ENCODE data around the gene NR5A2.

NR5A2 gene

GRCh38 chr1:200130552-200130951 is 103.0 kb downstream of the NR5A2 start:
- Histone ChIP-seq H3K9me3 (ENCODE audit: insufficient read depth, low read depth, low read length) (no peaks in the 10 kb centered on the region), H3K27me3 (ENCODE audit: insufficient read depth, low read length) (no peaks in the 10 kb centered on the region), H3K27ac (ENCODE audit: low read length) (no peak overlapping the region), H3K4me1 (ENCODE audit: insufficient read depth, low read length) (peaks cover 23% of the 10 kb centered on the region), H3K4me3 (ENCODE audit: low read length) (no peak overlapping the region), H3K9ac (ENCODE audit: low read depth, low read length) (no peak overlapping the region), H3K36me3 (ENCODE audit: insufficient read depth, low read depth, low read length) (no peaks in the 10 kb centered on the region)

GRCh38 chr1:200131551-200132125 is 104.1 kb downstream of the NR5A2 start:
- Histone ChIP-seq H3K9ac (ENCODE audit: low read depth, low read length) (no peak overlapping the region), H3K9me3 (ENCODE audit: insufficient read depth, low read depth, low read length) (no peaks in the 10 kb centered on the region), H3K4me3 (ENCODE audit: low read length) (no peak overlapping the region), H3K4me1 (ENCODE audit: insufficient read depth, low read length) (peaks cover 23% of the 10 kb centered on the region), H3K27ac (ENCODE audit: low read length) (no peak overlapping the region), H3K27me3 (ENCODE audit: insufficient read depth, low read length) (no peaks in the 10 kb centered on the region), H3K36me3 (ENCODE audit: insufficient read depth, low read depth, low read length) (no peaks in the 10 kb centered on the region)

GRCh38 chr1:200133123-200133522 is 105.6 kb downstream of the NR5A2 start:
- Histone ChIP-seq H3K36me3 (ENCODE audit: insufficient read depth, low read depth, low read length) (no peaks in the 10 kb centered on the region), H3K9me3 (ENCODE audit: insufficient read depth, low read depth, low read length) (no peaks in the 10 kb centered on the region), H3K4me3 (ENCODE audit: low read length) (no peak overlapping the region), H3K4me1 (ENCODE audit: insufficient read depth, low read length) (peaks cover 23% of the 10 kb centered on the region), H3K27me3 (ENCODE audit: insufficient read depth, low read length) (no peaks in the 10 kb centered on the region), H3K27ac (ENCODE audit: low read length) (no peak overlapping the region), H3K9ac (ENCODE audit: low read depth, low read length) (no peak overlapping the region)

GRCh38 chr1:200134116-200134515 is 106.6 kb downstream of the NR5A2 start:
- Histone ChIP-seq H3K9me3 (ENCODE audit: insufficient read depth, low read depth, low read length) (no peaks in the 10 kb centered on the region), H3K36me3 (ENCODE audit: insufficient read depth, low read depth, low read length) (no peaks in the 10 kb centered on the region), H3K27ac (ENCODE audit: low read length) (no peak overlapping the region), H3K4me1 (ENCODE audit: insufficient read depth, low read length) (peaks cover 17% of the 10 kb centered on the region), H3K4me3 (ENCODE audit: low read length) (no peak overlapping the region), H3K27me3 (ENCODE audit: insufficient read depth, low read length) (no peaks in the 10 kb centered on the region), H3K9ac (ENCODE audit: low read depth, low read length) (no peak overlapping the region)

- no peaks in the 10 kb centered on the region for H3K27me3 ChIP-seq (ENCODE audit: insufficient read depth, low read length)
- H3K4me1 ChIP-seq (ENCODE audit: insufficient read depth, low read length) = no peaks in the 10 kb centered on the region
- no peak overlapping the region for H3K27ac ChIP-seq (ENCODE audit: low read length)
- no peaks in the 10 kb centered on the region for H3K9me3 ChIP-seq (ENCODE audit: insufficient read depth, low read depth, low read length)
- no peaks in the 10 kb centered on the region for H3K36me3 ChIP-seq (ENCODE audit: insufficient read depth, low read depth, low read length)
- H3K9ac ChIP-seq (ENCODE audit: low read depth, low read length) = no peak overlapping the region
- no peak overlapping the region for H3K4me3 ChIP-seq (ENCODE audit: low read length)
Observed at GRCh38 chr1:200136384-200136783, 108.9 kb downstream of the NR5A2 start.

- no peak overlapping the region for H3K4me3 ChIP-seq (ENCODE audit: low read length)
- no peaks in the 10 kb centered on the region for H3K36me3 ChIP-seq (ENCODE audit: insufficient read depth, low read depth, low read length)
- H3K27me3 ChIP-seq (ENCODE audit: insufficient read depth, low read length) = no peaks in the 10 kb centered on the region
- no peaks in the 10 kb centered on the region for H3K9me3 ChIP-seq (ENCODE audit: insufficient read depth, low read depth, low read length)
- no peaks in the 10 kb centered on the region for H3K4me1 ChIP-seq (ENCODE audit: insufficient read depth, low read length)
- H3K27ac ChIP-seq (ENCODE audit: low read length) = no peak overlapping the region
- H3K9ac ChIP-seq (ENCODE audit: low read depth, low read length) = no peak overlapping the region
Observed at GRCh38 chr1:200139661-200140250, 112.2 kb downstream of the NR5A2 start.

- Histone ChIP-seq H3K9ac (ENCODE audit: low read depth, low read length) (no peak overlapping the region), H3K4me1 (ENCODE audit: insufficient read depth, low read length) (no peaks in the 10 kb centered on the region), H3K9me3 (ENCODE audit: insufficient read depth, low read depth, low read length) (no peaks in the 10 kb centered on the region), H3K4me3 (ENCODE audit: low read length) (no peak overlapping the region), H3K36me3 (ENCODE audit: insufficient read depth, low read depth, low read length) (no peaks in the 10 kb centered on the region), H3K27me3 (ENCODE audit: insufficient read depth, low read length) (no peaks in the 10 kb centered on the region), H3K27ac (ENCODE audit: low read length) (no peak overlapping the region)
Observed at GRCh38 chr1:200143347-200143746, 115.8 kb downstream of the NR5A2 start.

- H3K36me3 ChIP-seq (ENCODE audit: insufficient read depth, low read depth, low read length) = no peaks in the 10 kb centered on the region
- no peak overlapping the region for H3K9ac ChIP-seq (ENCODE audit: low read depth, low read length)
- H3K27ac ChIP-seq (ENCODE audit: low read length) = no peak overlapping the region
- H3K27me3 ChIP-seq (ENCODE audit: insufficient read depth, low read length) = no peaks in the 10 kb centered on the region
- H3K9me3 ChIP-seq (ENCODE audit: insufficient read depth, low read depth, low read length) = no peaks in the 10 kb centered on the region
- no peak overlapping the region for H3K4me3 ChIP-seq (ENCODE audit: low read length)
- H3K4me1 ChIP-seq (ENCODE audit: insufficient read depth, low read length) = no peaks in the 10 kb centered on the region
Observed at GRCh38 chr1:200146100-200146499, 118.6 kb downstream of the NR5A2 start.

GRCh38 chr1:200147094-200147493 is 119.6 kb downstream of the NR5A2 start:
- Histone ChIP-seq H3K9me3 (ENCODE audit: insufficient read depth, low read depth, low read length) (no peaks in the 10 kb centered on the region), H3K27ac (ENCODE audit: low read length) (no peak overlapping the region)

GRCh38 chr1:200147742-200148141 is 120.2 kb downstream of the NR5A2 start:
- Histone ChIP-seq H3K27ac (ENCODE audit: low read length) (no peak overlapping the region), H3K27me3 (ENCODE audit: insufficient read depth, low read length) (no peaks in the 10 kb centered on the region), H3K4me1 (ENCODE audit: insufficient read depth, low read length) (no peaks in the 10 kb centered on the region), H3K9me3 (ENCODE audit: insufficient read depth, low read depth, low read length) (no peaks in the 10 kb centered on the region), H3K9ac (ENCODE audit: low read depth, low read length) (no peak overlapping the region), H3K4me3 (ENCODE audit: low read length) (no peak overlapping the region), H3K36me3 (ENCODE audit: insufficient read depth, low read depth, low read length) (no peaks in the 10 kb centered on the region)

More at GRCh38 chr1:200147094-200147493, 119.6 kb downstream of the NR5A2 start:
- Histone ChIP-seq H3K36me3 (ENCODE audit: insufficient read depth, low read depth, low read length) (no peaks in the 10 kb centered on the region), H3K4me3 (ENCODE audit: low read length) (no peak overlapping the region), H3K27me3 (ENCODE audit: insufficient read depth, low read length) (no peaks in the 10 kb centered on the region), H3K9ac (ENCODE audit: low read depth, low read length) (no peak overlapping the region), H3K4me1 (ENCODE audit: insufficient read depth, low read length) (no peaks in the 10 kb centered on the region)

- no peaks in the 10 kb centered on the region for H3K4me1 ChIP-seq (ENCODE audit: insufficient read depth, low read length)
- H3K27ac ChIP-seq (ENCODE audit: low read length) = no peak overlapping the region
- no peaks in the 10 kb centered on the region for H3K36me3 ChIP-seq (ENCODE audit: insufficient read depth, low read depth, low read length)
Observed at GRCh38 chr1:200150006-200150405, 122.5 kb downstream of the NR5A2 start.

GRCh38 chr1:200150721-200151120 is 123.2 kb downstream of the NR5A2 start:
- Histone ChIP-seq H3K27ac (ENCODE audit: low read length) (no peak overlapping the region), H3K36me3 (ENCODE audit: insufficient read depth, low read depth, low read length) (no peaks in the 10 kb centered on the region), H3K27me3 (ENCODE audit: insufficient read depth, low read length) (no peaks in the 10 kb centered on the region), H3K9me3 (ENCODE audit: insufficient read depth, low read depth, low read length) (no peaks in the 10 kb centered on the region), H3K4me1 (ENCODE audit: insufficient read depth, low read length) (no peaks in the 10 kb centered on the region), H3K4me3 (ENCODE audit: low read length) (no peak overlapping the region), H3K9ac (ENCODE audit: low read depth, low read length) (no peak overlapping the region)

More at GRCh38 chr1:200150006-200150405, 122.5 kb downstream of the NR5A2 start:
- no peak overlapping the region for H3K9ac ChIP-seq (ENCODE audit: low read depth, low read length)
- no peaks in the 10 kb centered on the region for H3K9me3 ChIP-seq (ENCODE audit: insufficient read depth, low read depth, low read length)
- H3K27me3 ChIP-seq (ENCODE audit: insufficient read depth, low read length) = no peaks in the 10 kb centered on the region
- no peak overlapping the region for H3K4me3 ChIP-seq (ENCODE audit: low read length)
